Measurements from ENCODE around the gene ADSS1. TPM values are rescaled to one million over a fixed set of nuclear protein-coding genes. Genes with fewer than 3 reads are reported as not detected.

ADSS1 gene
- 10 to 100 TPM in 1 of 2 donors, 1 to 10 TPM in 1; 8.2 to 10.2 TPM for total RNA-seq
- long read RNA-seq, donor 1, partial matches to known transcripts = 0 of 4 reads
- long read RNA-seq, donor 1, other reads (novel, unspliced or antisense) = 0 of 4 reads
- long read RNA-seq, donor 2, partial matches to known transcripts = 6 of 7 reads
- long read RNA-seq, donor 2, other reads (novel, unspliced or antisense) = 0 of 7 reads

DNA sequence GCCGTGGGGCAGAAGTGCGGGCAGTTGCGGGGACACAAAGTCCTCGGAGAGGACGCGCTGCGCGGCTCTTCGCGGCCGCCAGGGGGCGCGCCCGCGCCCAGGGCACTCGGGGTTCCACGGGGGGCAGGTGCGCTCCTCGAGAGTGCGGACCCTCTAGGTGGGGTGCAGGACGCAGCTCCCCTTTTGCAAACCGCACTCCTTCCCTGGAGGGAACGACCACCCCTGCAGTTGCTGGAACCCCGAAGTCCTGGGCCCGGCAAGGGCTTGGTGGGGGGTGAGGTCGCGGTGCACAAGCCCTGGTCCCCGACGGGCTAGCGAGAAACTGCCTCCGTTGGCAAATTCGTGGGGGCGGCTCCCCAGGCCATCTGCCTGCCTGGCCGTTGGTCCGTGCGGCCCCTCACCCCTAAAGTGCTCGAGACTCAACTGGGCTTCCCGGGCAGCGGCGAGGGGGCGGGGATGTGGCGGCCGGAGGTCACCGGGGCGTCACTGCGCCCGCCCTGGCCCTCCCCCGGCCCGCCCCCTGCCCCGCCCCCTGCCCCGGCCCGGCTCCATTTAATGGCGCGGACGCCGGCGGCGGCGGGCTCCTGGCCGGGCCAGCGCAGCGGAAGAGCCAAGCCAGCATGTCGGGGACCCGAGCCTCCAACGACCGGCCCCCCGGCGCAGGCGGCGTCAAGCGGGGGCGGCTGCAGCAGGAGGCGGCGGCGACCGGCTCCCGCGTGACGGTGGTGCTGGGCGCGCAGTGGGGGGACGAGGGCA lies at the start of gene ADSS1:
Gene ADSS1 (plus strand): TSS at position 579 of the 756 bp plus-strand sequence. CDS start 42 bp downstream, at position 621.
- intact Hi-C loops (cut with DNase I) = no loop called here
- peak; percentile 92 for DNase-seq (ENCODE audit: low spot score)

DNA sequence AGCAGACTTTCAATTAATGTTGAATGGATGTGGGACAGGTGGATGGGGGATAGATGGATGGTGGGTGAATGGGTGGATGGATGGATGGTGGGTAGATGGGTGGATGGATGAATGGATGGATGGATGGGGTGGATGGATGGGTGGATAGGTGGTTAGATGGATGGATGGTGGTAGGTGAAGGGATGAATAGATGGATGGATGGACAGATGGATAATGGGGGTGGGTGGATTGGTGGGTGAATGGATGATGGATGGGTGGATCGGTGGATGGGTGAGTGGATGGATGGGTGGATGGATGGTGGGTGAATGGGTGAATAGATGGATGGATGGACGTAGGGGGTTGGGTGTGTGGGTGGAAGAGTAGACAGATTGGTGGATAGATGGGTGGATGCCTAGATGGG lies 48.6 kb upstream of the ADSS1 start:
- DNase-seq (ENCODE audit: low spot score) = no peak
- intact Hi-C loops (cut with DNase I) = no loop called here

DNA sequence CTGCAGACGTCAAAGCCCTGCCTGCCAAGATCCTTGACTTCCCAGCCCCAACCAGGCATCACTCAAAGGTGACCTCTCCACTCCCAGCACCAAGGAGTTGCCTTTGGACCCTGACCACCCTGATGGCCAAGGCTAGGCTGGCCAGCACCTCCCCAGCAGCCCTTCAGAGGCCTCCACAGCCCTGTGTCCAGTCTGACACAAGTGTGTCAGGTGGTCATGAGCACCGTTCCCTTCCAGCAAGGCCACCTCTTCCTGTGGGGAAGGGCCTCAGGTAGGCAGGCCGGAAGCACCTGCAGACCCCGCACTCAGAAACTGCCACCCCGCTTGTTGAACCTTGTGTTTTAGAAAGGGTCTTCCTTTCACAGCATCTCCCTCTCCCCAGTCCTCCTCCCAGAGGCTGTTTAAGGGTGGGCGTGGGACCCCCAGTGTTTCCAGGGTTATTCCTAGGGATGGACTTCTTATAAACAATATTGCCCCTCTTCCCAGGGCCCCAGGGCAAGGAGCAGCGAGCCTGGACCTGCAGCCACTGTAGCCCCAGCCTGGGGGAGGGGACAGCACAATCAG lies 47.8 kb upstream of the ADSS1 start:
- intact Hi-C loops (cut with DNase I) = no loop called here
- DNase-seq (ENCODE audit: low spot score) = no peak

DNA sequence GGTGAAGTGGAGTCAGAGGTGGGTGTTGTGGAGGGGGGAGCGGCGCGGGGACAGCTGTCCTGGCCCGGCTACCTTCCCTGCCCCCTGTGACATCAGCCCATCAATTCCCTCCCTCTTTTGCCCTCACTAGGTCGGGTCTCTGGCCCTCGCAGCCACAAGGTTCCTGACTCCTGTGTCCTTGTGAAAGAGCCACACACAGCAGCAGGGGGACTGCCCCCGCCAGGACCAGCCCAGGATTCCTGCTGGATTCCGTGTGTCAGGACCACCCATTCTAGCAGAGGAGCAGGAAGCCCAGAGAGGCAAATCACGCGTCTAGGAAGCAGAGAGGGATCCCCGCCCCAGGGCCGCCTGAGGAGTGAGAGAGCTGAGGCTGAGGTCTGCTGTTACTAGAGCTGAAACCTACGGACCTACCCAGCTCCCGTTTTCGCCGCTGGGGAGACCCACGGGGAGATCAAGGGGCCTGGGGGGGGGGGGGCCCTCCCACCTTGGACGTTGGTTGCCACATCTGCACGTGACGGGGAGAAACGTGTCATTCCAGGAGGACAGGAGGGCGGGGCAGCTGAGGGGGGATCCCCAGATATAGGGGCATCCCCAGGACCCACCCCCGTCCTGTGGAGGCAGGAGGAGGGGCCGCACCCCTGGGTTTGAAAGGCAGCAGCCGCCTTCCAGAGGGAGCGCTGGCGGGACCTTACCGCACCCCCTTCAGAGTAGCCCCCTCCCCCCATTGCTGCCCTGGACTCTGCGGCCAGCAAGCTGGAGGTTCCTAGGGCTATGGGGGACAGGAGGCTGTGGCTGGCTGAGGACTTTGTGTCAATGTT lies 47.1 kb upstream of the ADSS1 start:
- intact Hi-C loops (cut with DNase I) = no loop called here

DNA sequence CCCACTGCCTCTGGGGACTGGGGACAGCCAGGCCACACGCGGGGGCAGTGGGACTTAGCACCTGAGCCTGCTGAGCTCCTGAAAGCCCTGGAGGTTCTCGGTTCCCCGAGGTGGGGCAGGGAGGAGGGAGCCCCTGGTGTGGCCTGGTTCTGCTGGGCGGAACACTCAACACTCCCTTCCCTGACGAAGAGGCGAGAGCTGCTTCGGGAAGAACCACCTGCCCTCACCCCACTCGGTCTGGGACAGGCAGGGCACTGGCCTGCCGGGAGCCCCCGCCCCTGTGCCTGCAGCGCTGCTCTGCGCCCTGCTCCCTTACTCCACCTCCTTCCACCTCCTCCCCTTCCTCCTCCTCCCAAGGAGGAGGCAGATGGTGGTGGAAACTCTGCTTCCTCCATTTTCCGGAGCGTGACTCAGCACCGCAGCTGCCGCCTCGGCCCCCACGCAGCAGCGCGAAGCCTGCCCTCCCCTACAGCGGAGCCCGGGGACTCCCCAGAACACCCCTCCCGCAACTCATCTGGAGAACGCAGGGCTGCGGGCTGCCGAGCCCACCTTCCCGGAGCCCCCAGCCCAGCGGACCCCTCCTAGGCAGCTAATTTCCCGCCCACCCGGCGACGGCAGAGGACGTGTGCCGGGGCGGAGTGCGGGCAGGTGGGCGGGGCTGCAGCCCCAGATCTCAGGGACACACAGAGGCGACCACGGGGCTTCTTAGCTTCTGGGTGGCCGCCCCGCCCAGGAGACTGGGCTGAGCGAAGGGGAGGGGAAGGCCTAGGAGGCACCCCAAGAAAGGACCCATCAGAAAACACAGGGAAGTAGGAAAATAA lies 46.3 kb upstream of the ADSS1 start:
- DNase-seq (ENCODE audit: low spot score) = peak; percentile 92
- intact Hi-C loops (cut with DNase I) = no loop called here

More for the DNA sequence above, 47.1 kb upstream of the ADSS1 start:
- no peak for DNase-seq (ENCODE audit: low spot score)

DNA sequence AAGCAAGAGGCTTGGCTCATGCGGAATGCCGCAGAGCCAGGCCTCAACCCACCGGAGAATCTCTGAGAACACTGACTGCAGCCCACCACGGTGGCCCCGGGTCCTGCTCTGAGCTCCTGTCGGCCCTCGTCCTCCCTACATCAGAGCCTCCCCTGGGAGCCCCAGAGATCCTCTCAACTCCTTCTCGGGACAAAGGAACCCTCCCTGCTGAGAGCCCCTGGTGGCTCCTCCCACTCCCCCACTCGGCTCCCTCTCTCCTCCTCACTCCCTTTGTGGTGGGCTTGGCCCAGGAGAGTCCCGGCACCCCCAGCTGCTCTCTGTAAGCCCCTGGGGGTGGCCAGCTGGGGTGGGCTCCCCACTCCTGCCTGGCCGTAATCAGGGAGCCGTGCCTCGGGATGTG lies 45.7 kb upstream of the ADSS1 start:
- intact Hi-C loops (cut with DNase I) = no loop called here
- no peak for DNase-seq (ENCODE audit: low spot score)

DNA sequence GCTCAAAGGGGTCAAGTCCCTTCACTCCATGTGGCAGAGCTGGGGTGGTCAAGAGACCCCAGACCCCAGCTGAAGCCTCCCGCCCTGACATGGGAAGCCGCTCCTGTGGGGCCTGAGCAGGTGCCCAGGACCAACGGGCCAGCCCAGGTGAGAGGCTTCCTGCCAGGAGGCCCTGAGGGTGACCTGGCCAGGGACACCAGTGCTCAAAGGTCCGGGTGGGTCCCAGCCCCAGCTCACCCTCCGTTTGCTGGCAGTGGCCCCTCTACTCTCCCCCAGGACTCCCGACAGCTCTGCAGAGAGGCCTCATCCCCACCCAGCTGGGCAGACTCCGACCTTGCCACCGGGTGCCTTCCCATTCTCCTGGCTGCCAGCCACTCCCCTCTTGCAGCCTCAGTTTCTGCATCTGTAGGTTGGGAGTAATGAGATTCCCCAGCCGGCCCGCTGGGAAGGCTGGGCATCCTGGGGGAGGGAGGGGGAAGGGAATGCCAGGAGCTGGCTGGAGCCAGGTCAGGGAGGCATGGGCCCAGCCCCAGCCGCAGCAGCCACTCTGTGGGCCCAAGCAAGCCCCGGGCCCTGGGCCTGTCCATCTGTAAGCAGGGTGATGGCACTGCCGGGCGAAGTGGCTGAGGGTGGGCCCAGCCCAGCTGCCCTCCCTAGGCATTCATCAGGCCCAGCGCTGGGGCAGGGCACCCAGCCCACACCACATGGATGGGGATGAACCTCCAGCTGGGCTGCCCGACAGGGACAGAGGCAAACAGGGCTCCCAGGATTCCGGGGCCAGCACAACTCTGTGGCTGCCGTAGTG lies 44.9 kb upstream of the ADSS1 start:
- intact Hi-C loops (cut with DNase I) = no loop called here
- DNase-seq (ENCODE audit: low spot score) = no peak

DNA sequence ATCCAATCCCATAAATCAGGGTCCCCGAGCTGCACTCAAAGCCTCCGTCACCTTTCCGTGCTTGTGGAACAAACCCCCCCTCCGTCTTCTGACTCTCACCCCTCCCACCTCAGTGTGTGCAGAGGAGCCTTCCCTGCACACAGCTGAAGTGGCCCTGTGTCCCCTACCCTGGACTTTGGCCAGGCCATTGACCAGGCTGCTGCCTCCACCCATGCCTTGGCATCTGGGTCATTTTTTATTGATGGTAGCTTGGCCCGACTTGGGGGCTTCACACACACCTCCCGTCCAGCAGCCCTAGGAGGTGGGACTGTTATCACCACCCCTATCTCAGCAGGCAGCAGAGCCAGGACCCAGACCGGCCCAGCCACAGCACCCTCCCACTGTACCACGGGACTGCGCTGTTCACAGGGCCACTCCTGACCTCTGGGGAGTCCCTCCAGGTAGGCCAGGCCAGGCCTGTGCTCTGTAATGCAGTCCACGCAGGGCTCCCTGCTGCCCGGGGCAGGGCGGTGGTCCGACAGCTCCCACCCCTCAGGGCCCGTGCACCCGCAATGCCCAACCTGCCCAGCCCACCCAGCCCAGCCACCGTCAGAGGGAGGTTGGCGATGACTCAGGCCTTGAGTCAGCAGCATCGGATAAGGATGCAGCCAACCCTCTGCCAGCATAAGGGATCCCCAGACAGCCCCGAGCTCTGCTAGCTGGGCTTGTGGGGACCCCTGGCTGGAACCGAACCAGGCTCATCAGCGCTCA lies 43.8 kb upstream of the ADSS1 start:
- DNase-seq (ENCODE audit: low spot score) = no peak
- intact Hi-C loops (cut with DNase I) = no loop called here

DNA sequence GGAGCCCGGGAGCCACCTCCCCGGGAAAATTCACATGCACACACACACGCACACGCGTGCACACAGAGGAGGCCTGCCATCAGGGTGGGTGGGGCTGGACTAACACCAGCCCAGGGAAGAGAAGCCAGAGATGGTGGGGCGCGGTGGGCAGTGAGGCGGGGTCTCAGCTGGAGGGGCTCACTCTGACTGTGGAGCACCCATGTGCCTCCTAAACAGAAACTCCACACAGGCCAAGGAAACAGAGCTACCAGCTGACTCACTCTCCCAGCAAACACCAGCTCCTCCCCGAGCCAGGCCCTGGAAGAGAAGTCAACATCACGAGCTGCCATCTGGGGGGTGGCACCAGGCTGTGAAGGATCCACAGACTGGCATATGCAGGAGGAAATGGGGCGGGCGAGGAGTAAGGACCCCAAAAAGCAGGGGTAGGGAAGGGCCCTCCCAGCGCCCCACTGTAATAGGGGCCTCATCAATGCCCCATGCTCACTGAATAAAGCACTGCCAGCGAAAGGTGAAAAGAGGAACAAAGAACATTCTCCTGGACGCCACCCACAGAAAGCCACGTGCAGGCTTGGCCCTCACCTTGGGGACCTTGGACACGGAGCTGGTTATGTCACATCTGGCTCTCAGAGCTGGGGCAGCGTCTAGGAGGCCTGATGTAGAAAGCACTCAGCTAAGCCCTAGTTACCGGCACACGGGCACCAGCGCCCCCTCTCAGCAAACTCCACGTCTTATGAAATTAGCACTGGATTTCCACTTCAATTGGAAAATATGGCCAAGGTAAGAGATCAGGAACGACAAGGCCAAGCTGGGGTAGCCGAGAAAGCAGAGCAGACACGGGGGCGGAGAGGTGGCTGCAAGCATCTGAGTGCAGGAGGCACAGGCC lies 43.0 kb upstream of the ADSS1 start:
- intact Hi-C loops (cut with DNase I) = no loop called here
- no peak for DNase-seq (ENCODE audit: low spot score)

DNA sequence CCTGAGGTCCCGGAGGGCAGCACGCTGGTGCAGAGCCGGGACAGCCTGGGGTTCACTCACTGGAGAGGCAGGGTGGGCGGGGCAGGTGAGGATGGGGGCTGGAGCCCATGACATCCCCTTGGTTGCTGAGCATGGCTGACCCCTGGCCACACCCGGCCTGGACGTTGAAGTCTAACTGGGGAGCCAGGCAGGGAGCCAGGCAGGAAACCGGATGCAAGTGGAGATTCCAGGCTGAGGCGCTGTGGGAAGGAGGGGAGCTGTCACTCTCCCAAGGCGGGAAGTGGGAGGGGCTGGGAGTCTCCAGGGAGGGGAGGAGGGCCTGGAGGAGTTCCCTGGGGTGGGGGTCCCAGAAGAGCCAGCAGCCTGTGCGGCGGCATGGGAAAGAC lies 42.3 kb upstream of the ADSS1 start:
- intact Hi-C loops (cut with DNase I) = no loop called here

DNA sequence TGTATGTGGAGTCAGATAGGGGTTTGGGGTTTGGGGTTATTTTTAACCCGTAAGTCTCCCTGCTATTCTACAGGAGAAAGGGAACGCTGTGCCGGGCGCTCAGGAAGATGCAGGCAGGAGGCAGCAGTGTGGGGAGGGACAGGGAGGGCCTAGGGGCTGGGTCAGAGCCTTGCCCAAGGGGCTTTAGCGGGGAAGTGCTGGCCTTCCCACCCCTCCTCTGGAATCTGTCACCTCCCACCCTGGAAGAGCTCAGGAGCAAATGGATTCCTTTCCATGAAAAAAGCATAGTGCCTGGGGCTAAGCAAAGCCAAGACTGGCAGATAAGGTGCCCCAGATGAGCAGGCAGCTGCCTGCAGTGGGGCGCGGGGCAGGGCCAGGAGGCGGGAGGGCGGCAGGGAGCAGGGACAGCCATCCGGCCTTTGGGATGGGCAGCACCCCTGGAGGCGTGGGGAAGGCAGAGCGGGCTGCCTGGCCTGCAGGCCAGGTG lies 41.9 kb upstream of the ADSS1 start:
- no peak for DNase-seq (ENCODE audit: low spot score)
- intact Hi-C loops (cut with DNase I) = no loop called here

More for the DNA sequence above, 42.3 kb upstream of the ADSS1 start:
- peak; percentile 95 for DNase-seq (ENCODE audit: low spot score)

DNA sequence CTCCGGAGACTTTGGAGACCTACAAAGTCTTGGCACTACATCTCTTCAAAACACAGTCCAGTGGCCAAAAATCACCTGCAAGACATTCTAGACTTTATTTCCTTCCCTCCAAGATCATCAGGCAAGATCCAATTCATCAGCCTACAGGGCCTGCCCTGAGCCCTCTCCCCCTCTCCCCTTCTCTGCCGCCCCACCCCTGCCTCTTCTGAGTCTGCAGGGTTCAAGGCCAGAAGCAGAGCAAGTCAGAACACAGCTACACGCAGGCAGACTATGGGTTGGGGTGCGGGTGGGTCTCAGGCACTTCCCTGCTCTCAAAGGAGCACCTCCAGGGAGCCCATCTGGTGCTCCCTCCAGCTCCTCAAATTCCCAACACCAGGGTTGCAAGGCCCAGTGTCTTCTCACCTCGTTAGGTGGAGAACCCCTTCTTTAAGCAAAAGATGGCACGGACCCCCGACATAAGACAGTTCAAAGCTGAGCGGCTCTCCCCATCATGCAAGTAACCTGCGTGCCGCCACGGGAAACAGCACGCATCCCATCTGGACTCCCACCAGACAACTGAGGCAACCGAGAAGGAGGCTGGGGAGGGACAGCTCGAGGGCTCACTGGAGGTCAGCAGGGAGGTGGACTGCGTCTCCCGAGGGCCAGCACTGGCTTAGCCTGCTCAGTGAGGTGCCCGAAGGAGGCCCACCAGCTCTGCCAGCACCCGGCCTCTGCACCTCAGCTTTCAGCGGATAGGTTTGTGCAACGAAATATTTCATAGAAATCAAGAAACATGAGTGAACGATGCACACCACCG lies 40.2 kb upstream of the ADSS1 start:
- DNase-seq (ENCODE audit: low spot score) = no peak
- intact Hi-C loops (cut with DNase I) = no loop called here

DNA sequence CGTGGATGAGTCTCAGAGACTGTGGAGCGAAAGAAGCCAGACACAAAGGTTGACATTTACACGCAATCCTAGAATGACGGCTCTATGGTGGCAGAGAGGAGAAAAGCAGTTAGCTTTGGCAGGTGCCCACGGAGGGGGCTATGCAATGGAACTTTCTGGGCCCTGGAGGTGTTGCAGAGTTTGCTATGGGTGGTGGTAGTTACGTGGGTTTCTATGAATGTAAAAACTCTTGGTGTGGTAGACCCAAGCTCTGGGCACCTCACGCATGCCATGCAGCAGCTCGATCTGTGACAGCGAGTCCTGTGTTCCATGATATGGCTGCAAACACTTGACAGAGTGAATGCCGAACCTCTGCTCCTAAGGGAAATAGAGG lies 39.6 kb upstream of the ADSS1 start:
- intact Hi-C loops (cut with DNase I) = no loop called here
- no peak for DNase-seq (ENCODE audit: low spot score)

DNA sequence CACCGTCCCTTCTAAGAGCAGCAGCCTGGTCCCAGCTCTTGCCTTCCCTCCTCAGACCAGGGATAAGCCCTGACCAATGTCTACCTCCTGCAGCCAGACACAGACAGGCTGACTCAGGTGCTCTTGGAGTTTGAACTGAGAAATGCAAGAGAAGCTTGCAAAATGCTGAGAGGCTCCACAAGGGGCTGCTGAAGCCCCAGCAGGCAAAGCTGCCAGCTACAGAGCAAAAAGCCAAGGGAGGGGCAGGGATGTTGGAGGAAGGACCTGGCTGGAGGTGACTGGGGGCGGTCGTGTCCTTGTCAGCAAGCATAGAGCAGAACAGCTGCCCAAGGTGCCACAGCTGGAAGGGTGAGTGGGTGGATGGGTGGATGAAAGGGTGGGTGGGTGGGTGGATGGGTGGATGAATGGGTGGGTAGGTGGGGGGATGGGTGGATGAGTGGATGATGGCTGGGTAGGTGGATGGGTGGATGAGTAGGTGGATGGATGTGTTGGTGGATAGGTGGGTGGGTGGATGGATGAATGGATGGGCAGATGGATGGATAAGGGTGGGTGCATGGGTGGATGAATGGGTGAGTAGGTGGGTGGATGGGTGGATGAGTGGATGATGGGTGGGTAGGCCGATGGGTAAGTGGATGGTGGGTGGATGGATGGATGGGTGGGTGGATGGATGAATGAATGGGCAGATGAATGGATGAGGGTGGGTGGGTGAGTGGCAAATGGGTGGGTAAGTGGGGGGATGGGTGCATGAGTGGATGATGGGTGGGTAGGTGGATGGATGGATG lies 38.6 kb upstream of the ADSS1 start:
- DNase-seq (ENCODE audit: low spot score) = no peak
- intact Hi-C loops (cut with DNase I) = no loop called here

DNA sequence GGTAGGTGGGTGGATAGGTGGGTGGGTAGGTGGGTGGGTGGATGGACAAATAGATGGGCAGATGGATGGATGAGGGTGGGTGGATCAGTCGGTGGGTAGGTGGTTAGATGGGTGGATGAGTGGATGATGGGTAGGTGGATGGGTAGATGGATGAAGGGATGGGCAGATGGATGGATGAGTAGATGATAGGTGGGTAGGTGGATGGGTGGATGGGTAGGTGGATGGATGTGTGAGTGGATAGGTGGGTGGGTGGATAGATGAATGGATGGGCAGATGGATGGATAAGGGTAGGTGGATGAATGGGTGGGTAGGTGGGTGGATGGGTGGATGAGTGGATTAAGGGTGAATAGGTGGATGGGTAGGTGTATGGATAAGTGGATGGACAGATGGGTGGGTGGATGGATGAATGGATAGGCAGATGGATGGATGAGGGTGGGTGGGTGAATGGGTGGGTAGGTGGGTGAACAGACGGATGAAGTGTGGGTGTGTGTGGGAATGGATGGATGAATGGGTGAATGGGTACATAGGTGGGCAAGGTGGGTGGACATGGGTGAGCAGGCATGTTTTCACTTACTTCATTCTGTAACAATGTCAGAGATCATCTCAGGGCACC lies 37.9 kb upstream of the ADSS1 start:
- DNase-seq (ENCODE audit: low spot score) = no peak
- intact Hi-C loops (cut with DNase I) = no loop called here
